ENCODE results near the gene GPR161.

DNA sequence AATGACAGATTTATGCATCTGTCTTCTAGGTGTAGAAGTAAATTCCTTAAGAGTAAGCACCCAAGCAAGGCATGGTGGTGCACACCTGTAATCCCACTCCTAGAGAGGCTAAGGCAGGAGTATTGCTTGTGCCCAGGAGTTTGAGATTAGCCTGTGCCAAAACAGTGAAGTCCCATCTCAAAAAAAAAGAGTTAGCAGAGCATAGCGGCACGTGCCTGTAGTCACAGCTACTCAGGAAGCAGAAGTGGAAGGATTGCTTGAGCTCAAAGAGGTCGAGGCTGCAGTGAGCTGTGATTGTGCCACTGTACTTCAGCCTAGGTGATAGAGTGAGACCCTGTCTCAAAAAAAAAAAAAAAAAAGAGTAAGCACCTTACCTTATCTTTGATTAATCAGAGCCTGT, 26.9 kb upstream of the GPR161 start:
- TF ChIP-seq, protein P1, sequence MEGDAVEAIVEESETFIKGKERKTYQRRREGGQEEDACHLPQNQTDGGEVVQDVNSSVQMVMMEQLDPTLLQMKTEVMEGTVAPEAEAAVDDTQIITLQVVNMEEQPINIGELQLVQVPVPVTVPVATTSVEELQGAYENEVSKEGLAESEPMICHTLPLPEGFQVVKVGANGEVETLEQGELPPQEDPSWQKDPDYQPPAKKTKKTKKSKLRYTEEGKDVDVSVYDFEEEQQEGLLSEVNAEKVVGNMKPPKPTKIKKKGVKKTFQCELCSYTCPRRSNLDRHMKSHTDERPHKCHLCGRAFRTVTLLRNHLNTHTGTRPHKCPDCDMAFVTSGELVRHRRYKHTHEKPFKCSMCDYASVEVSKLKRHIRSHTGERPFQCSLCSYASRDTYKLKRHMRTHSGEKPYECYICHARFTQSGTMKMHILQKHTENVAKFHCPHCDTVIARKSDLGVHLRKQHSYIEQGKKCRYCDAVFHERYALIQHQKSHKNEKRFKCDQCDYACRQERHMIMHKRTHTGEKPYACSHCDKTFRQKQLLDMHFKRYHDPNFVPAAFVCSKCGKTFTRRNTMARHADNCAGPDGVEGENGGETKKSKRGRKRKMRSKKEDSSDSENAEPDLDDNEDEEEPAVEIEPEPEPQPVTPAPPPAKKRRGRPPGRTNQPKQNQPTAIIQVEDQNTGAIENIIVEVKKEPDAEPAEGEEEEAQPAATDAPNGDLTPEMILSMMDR (optimal IDR thresholded peaks at IDR 0.05 in 1 of 3, IDR thresholded peaks at IDR 0.05 in 1 of 3, conservative IDR thresholded peaks at IDR 0.05 in 1 of 3; ENCODE audit: extremely low read depth in 1 of 3, insufficient read depth in 2 of 3, low read length in 3 of 3) = no peak
- TF ChIP-seq EZH2 (IDR thresholded peaks at IDR 0.05; ENCODE audit: low read length) = no peak
